ENCODE results near the gene MSRB3. TPM values are rescaled to one million over a fixed set of nuclear protein-coding genes. Genes with fewer than 3 reads are reported as not detected.

MSRB3 gene
- total and polyA plus RNA-seq, 2 of the 4 experiments (the other 2 are of a cell fraction), result 31.7 to 35.7 TPM

DNA sequence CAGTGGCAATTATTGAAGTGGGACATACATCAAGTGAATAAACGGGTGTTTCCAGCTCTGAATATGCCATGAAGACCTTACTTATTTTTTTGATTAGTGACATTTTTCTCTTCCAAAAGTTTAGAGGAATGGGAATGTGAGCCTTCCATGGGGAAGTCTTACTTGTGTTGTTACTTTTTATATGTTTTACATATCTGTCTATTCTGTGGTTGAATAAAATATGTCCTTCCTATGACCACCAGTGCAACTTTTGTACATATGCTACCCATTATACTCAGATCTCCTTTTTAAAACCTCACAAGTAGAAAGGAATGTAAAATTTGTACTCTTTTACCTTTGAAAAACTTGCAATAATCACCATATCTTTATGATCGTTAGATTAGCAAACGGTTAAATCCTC, 132.7 kb downstream of the MSRB3 start:
- Histone ChIP-seq H3K14ac (replicated peaks; ENCODE audit: low read depth, low read length) (no peak overlapping the region), H2BK120ac (ENCODE audit: low read depth, low read length) (no peak overlapping the region), H2BK5ac (ENCODE audit: low read depth, low read length, poor library complexity, severe bottlenecking) (no peak overlapping the region), H3K4me1 (ENCODE audit: control insufficient read depth, insufficient read depth, low read length) (peaks cover 6% of the 10 kb centered on the region; the same call in 1 of the 2 replicates), H2BK15ac (ENCODE audit: low read depth, low read length) (no peak overlapping the region), H3K4me3 (ENCODE audit: insufficient read depth, low read depth, low read length) (no peak overlapping the region), H4K8ac (ENCODE audit: low read depth in 2 of 2, low read length in 2 of 2) (no peak overlapping the region), H2AK5ac (ENCODE audit: low read depth, low read length) (no peak overlapping the region), H3K4ac (ENCODE audit: low read depth, low read length) (no peak overlapping the region), H3K27ac (ENCODE audit: insufficient read depth, low read length) (no peak overlapping the region), H3K36me3 (ENCODE audit: control insufficient read depth, insufficient read depth, low read length) (no peaks in the 10 kb centered on the region), H3K27me3 (ENCODE audit: control insufficient read depth, insufficient read depth, low read length) (no peaks in the 10 kb centered on the region), H3K9me3 (ENCODE audit: control insufficient read depth, insufficient read depth, low read length) (no peaks in the 10 kb centered on the region), H3K56ac (ENCODE audit: extremely low read depth, insufficient read depth, low read length) (no peak overlapping the region), H3K18ac (ENCODE audit: low read depth, low read length) (no peak overlapping the region), H4K91ac (ENCODE audit: insufficient read depth, low read depth, low read length) (no peak overlapping the region), H3K9me1 (ENCODE audit: insufficient read depth, low read length) (0 out of 2 replicates have a peak, but pooled peaks cover 2% of the 10 kb centered on the region), H2AK9ac (replicated peaks; ENCODE audit: low read depth, low read length, poor library complexity) (no peak overlapping the region), H3K23ac (ENCODE audit: low read depth, low read length) (no peak overlapping the region), H4K5ac (ENCODE audit: low read depth, low read length) (no peak overlapping the region), H4K20me1 (ENCODE audit: insufficient read depth, low read length) (no peaks in the 10 kb centered on the region), H3K9ac (ENCODE audit: low read depth, low read length) (no peak overlapping the region), H3K4me2 (ENCODE audit: low read depth, low read length) (no peak overlapping the region), H2AFZ (replicated peaks; ENCODE audit: low read length, poor library complexity) (no peak overlapping the region), H3K79me1 (ENCODE audit: low read depth in 1 of 2, low read length in 2 of 2) (peaks cover 17 to 24% of the 10 kb centered on the region in 2 experiments), H2BK20ac (ENCODE audit: low read depth, low read length) (no peak overlapping the region)
- ChIA-PET CTCF (no interaction called here), POLR2A (ENCODE audit: unreplicated experiment) (no interaction called here)
- intact Hi-C loops (cut with micrococcal nuclease) (no loop called here), dilution Hi-C loops (cut with HindIII; ENCODE audit: low sequenced_read_pairs, unreplicated experiment) (no loop called here), in situ Hi-C loops (cut with MboI; ENCODE audit: low sequenced_read_pairs) (no loop called here)
- TF ChIP-seq POLR2A (IDR thresholded peaks at IDR 0.05; ENCODE audit: low read depth, low read length) (no peak), MAZ (IDR thresholded peaks at IDR 0.05; ENCODE audit: borderline replicate concordance, low read depth, low read length) (no peak), RAD21 (IDR thresholded peaks at IDR 0.05; ENCODE audit: low read length) (no peak), MAFK (IDR thresholded peaks at IDR 0.05; ENCODE audit: low read depth, low read length) (no peak), SMC3 (IDR thresholded peaks at IDR 0.05; ENCODE audit: low read depth, low read length) (no peak)
- WGBS, 2 experiments (ENCODE audit: extremely low coverage in 2 of 2, insufficient read length in 1 of 2), result no CpG with 5 or more reads among the region's 3 CpGs
- ATAC-seq (ENCODE audit: low read depth) (no peak), DNase-seq (no peak)
- BruUV-seq (replicated peaks), result no TSS peak

Data from IMR-90 (cell line).